ENCODE data around the gene HYAL1. TPM values are rescaled to one million over a fixed set of nuclear protein-coding genes. Genes with fewer than 3 reads are reported as not detected.

Gene HYAL1
- total and polyA plus RNA-seq, 2 donors from 2014 or later: 47.5 to 126 TPM

DNA sequence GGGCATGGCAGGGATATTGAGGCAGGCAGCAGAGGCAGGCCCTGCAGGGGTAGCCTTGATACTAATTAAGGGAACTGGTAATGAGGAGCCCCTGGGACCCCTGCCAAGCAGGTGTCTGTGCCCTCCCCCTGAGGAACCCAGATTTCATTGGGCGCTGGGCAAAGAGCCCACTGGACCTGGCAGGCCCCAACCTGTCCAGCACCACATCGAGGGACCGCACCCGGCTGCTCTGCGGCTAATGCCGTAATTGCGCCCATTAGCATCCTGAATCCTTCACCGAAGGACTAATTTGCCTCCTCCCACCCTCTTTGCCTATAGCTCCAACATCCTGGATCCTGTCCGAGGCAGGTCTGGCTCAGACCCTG, 48.1 kb downstream of the HYAL1 start:
- FAIRE-seq (no peak), DNase-seq (no peak)
- Histone ChIP-seq H3K9ac (ENCODE audit: low read length in 3 of 3) (no peak overlapping the region), H3K4me3 (ENCODE audit: low read length in 3 of 3) (no peak overlapping the region), H3K9me3 (ENCODE audit: control insufficient read depth in 2 of 3, insufficient read depth in 1 of 3, low read length in 3 of 3) (no peaks in the 10 kb centered on the region), H3K27me3 (ENCODE audit: control insufficient read depth, insufficient read depth, low read length) (no peaks in the 10 kb centered on the region), H3K4me1 (ENCODE audit: control insufficient read depth in 2 of 3, insufficient read depth in 2 of 3, low read depth in 1 of 3, low read length in 3 of 3) (peaks cover 0 to 21% (median 3%) of the 10 kb centered on the region in 3 donors), H3K36me3 (ENCODE audit: control insufficient read depth in 2 of 3, insufficient read depth in 3 of 3, low read length in 3 of 3) (peaks cover 4 to 35% (median 20%) of the 10 kb centered on the region in 3 donors), H3K27ac (ENCODE audit: low read depth in 2 of 2, low read length in 2 of 2) (peak overlapping the region; percentile 57 to 90)
- TF ChIP-seq, protein P1, sequence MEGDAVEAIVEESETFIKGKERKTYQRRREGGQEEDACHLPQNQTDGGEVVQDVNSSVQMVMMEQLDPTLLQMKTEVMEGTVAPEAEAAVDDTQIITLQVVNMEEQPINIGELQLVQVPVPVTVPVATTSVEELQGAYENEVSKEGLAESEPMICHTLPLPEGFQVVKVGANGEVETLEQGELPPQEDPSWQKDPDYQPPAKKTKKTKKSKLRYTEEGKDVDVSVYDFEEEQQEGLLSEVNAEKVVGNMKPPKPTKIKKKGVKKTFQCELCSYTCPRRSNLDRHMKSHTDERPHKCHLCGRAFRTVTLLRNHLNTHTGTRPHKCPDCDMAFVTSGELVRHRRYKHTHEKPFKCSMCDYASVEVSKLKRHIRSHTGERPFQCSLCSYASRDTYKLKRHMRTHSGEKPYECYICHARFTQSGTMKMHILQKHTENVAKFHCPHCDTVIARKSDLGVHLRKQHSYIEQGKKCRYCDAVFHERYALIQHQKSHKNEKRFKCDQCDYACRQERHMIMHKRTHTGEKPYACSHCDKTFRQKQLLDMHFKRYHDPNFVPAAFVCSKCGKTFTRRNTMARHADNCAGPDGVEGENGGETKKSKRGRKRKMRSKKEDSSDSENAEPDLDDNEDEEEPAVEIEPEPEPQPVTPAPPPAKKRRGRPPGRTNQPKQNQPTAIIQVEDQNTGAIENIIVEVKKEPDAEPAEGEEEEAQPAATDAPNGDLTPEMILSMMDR (IDR thresholded peaks at IDR 0.05; ENCODE audit: borderline replicate concordance, extremely low read depth, insufficient read depth): no peak
- intact Hi-C loops (cut with DNase I): no loop called here

DNA sequence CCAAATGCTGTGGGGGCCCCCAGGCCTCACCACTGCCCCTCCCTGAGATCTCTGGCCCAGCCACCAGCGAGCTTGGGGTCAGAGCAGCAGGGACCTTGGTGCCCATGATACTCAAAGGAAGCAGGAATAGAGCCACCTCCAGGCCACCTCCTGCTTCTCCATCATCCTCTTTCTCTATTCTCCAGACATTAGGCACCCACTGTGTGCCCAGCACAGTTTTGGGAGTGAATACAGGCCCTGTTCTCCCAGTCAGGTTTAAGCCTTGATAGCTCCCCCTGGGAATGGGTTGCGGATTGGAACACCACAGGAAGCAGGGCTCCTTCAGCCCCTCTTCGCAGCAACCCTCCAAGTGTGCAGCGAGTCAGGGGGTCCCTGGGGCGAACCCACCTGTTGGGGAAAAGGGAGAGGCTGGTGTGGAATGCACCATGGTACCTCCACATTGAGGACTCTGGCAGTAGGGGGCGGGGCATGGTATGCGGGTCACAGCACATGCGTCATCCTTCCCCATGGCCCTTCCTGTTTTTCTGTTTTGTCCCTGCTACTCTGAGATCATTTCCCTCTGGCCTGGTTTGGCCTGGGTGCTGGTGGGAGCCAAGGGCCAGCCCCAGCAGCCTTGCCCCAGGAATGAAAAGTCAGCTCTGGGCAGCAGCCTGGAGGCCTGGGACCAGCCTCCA, 48.7 kb downstream of the HYAL1 start:
- Histone ChIP-seq H3K9ac (ENCODE audit: low read length in 3 of 3) (no peak overlapping the region), H3K27me3 (ENCODE audit: control insufficient read depth, insufficient read depth, low read length) (no peaks in the 10 kb centered on the region), H3K9me3 (ENCODE audit: control insufficient read depth in 2 of 3, insufficient read depth in 1 of 3, low read length in 3 of 3) (no peaks in the 10 kb centered on the region), H3K4me3 (ENCODE audit: low read length in 3 of 3) (no peak overlapping the region), H3K36me3 (ENCODE audit: control insufficient read depth in 2 of 3, insufficient read depth in 3 of 3, low read length in 3 of 3) (peaks cover 4 to 35% (median 21%) of the 10 kb centered on the region in 3 donors), H3K27ac (ENCODE audit: low read depth in 2 of 2, low read length in 2 of 2) (peak overlapping the region; percentile 74 to 90), H3K4me1 (ENCODE audit: control insufficient read depth in 2 of 3, insufficient read depth in 2 of 3, low read depth in 1 of 3, low read length in 3 of 3) (peaks cover 0 to 25% (median 3%) of the 10 kb centered on the region in 3 donors)
- intact Hi-C loops (cut with DNase I): no loop called here
- no peak for FAIRE-seq
- TF ChIP-seq, protein P1 (IDR thresholded peaks at IDR 0.05; ENCODE audit: borderline replicate concordance, extremely low read depth, insufficient read depth): no peak
- peak in 1 of 5 donors; percentile 15 for DNase-seq

- Histone ChIP-seq H3K4me1 (ENCODE audit: control insufficient read depth in 2 of 3, insufficient read depth in 2 of 3, low read depth in 1 of 3, low read length in 3 of 3) (peaks cover 0 to 52% (median 12%) of the 10 kb centered on the region in 3 donors), H3K9me3 (ENCODE audit: control insufficient read depth in 2 of 3, insufficient read depth in 1 of 3, low read length in 3 of 3) (no peaks in the 10 kb centered on the region), H3K27ac (ENCODE audit: low read depth in 2 of 2, low read length in 2 of 2) (peak overlapping the region in 1 of 2 donors; percentile 4), H3K36me3 (ENCODE audit: control insufficient read depth in 2 of 3, insufficient read depth in 3 of 3, low read length in 3 of 3) (peaks cover 0 to 17% (median 12%) of the 10 kb centered on the region in 3 donors), H3K4me3 (ENCODE audit: low read length in 3 of 3) (no peak overlapping the region), H3K9ac (ENCODE audit: low read length in 3 of 3) (peak overlapping the region in 1 of 3 donors; percentile 26), H3K27me3 (ENCODE audit: control insufficient read depth, insufficient read depth, low read length) (no peaks in the 10 kb centered on the region)
- intact Hi-C loops (cut with DNase I): no loop called here
- TF ChIP-seq, protein P1 (IDR thresholded peaks at IDR 0.05; ENCODE audit: borderline replicate concordance, extremely low read depth, insufficient read depth): no peak
- no peak for DNase-seq
- FAIRE-seq: no peak
Observed at GRCh38 chr3:50251220-50251619, 52.2 kb downstream of the HYAL1 start.
